Esophagus squamous epithelium (tissue), 4 donors: Measurements from ENCODE around the gene CDK6.

Source experiments
- CTCF ChIP-seq, 6 experiments: fragments of 450-650 bp in 4 of 6; fragments of 200-600 bp in 2 of 6; sonication (generic) in 2 of 6; IDR thresholded peaks; one replicate each; pipeline ENCODE4 v1.5.1; 2016 to 2019; ENCODE audit warnings: antibody characterized with exemption in 6 of 6, mild to moderate bottlenecking in 4 of 6, moderate library complexity in 4 of 6
- POLR2A ChIP-seq, 4 donors: fragments of 450-650 bp; IDR thresholded peaks; one replicate each; pipeline ENCODE4 v1.6.1; 2017; ENCODE audit warnings: antibody characterized with exemption in 4 of 4, mild to moderate bottlenecking in 4 of 4, moderate library complexity in 3 of 4

GRCh38 chr7:92836489-92836999 is at the start of gene CDK6:
- TF ChIP-seq CTCF (IDR thresholded peaks at IDR 0.05) (no peak), POLR2A (IDR thresholded peaks at IDR 0.05) (peak in 2 of 4 donors; percentile 24 to 31)
